ENCODE measurements around the gene UTP4. TPM values are rescaled to one million over a fixed set of nuclear protein-coding genes. Genes with fewer than 3 reads are reported as not detected.

Gene UTP4
- total RNA-seq, 2 experiments from 2014 or later: 40.1 to 40.3 TPM

GRCh38 chr16:69095193-69095592, 37.3 kb upstream of the UTP4 start:
- CTCF ChIA-PET: no interaction called here
- ATAC-seq (ENCODE audit: poor library complexity): no peak

GRCh38 chr16:69100071-69100691, 32.3 kb upstream of the UTP4 start:
- no peaks in the 10 kb centered on the region for H3K9me3 Mint-ChIP-seq
- no peaks in the 10 kb centered on the region for H3K36me3 Mint-ChIP-seq (ENCODE audit: low read depth)
- ATAC-seq (ENCODE audit: poor library complexity) (no peak), DNase-seq (no peak)
- Histone ChIP-seq H3K4me1 (ENCODE audit: insufficient read depth, low read length) (peaks cover 1% of the 10 kb centered on the region), H3K4me3 (ENCODE audit: low read length) (no peak overlapping the region), H3K9me3 (ENCODE audit: control insufficient read depth in 1 of 2, insufficient read depth in 1 of 2, low read length in 2 of 2) (no peaks in the 10 kb centered on the region), H3K27ac (ENCODE audit: low read depth in 1 of 2, low read length in 2 of 2) (no peak overlapping the region), H3K27me3 (ENCODE audit: control insufficient read depth in 1 of 2, insufficient read depth in 2 of 2, low read length in 2 of 2) (peaks cover 7 to 8% of the 10 kb centered on the region in 2 experiments), H3K36me3 (ENCODE audit: insufficient read depth, low read length) (no peaks in the 10 kb centered on the region)
- no peak overlapping the region for H3K4me3 Mint-ChIP-seq
- no peak overlapping the region for H3K27ac Mint-ChIP-seq
- ChIA-PET CTCF (no interaction called here), POLR2A (no interaction called here)
- intact Hi-C loops (cut with DNase I, micrococcal nuclease): no loop called here
- peaks cover 19% of the 10 kb centered on the region for H3K27me3 Mint-ChIP-seq
- H3K4me1 Mint-ChIP-seq (ENCODE audit: low read depth): peaks cover 1% of the 10 kb centered on the region
- TF ChIP-seq CTCF (IDR thresholded peaks at IDR 0.05): no peak

More at GRCh38 chr16:69095193-69095592, 37.3 kb upstream of the UTP4 start:
- H3K4me3 ChIP-seq (ENCODE audit: low read length): no peak overlapping the region
- H3K4me1 ChIP-seq (ENCODE audit: insufficient read depth, low read length): no peaks in the 10 kb centered on the region
- Mint-ChIP-seq H3K4me3 (no peak overlapping the region), H3K9me3 (no peaks in the 10 kb centered on the region), H3K27ac (no peak overlapping the region), H3K4me1 (ENCODE audit: low read depth) (no peaks in the 10 kb centered on the region), H3K27me3 (no peaks in the 10 kb centered on the region), H3K36me3 (ENCODE audit: low read depth) (no peaks in the 10 kb centered on the region)
- H3K9me3 ChIP-seq (ENCODE audit: control insufficient read depth in 1 of 2, insufficient read depth in 1 of 2, low read length in 2 of 2): no peaks in the 10 kb centered on the region
- intact Hi-C loops (cut with DNase I, micrococcal nuclease): no loop called here
- no peak for DNase-seq
- POLR2A ChIA-PET: no interaction called here
- TF ChIP-seq CTCF (IDR thresholded peaks at IDR 0.05): no peak
- no peaks in the 10 kb centered on the region for H3K36me3 ChIP-seq (ENCODE audit: insufficient read depth, low read length)
- no peak overlapping the region for H3K27ac ChIP-seq (ENCODE audit: low read depth in 1 of 2, low read length in 2 of 2)
- no peaks in the 10 kb centered on the region for H3K27me3 ChIP-seq (ENCODE audit: control insufficient read depth in 1 of 2, insufficient read depth in 2 of 2, low read length in 2 of 2)

GRCh38 chr16:69105501-69106361, 26.7 kb upstream of the UTP4 start, which contains the start of gene HAS3:
TSS of gene HAS3 (plus strand) at chr16:69105653. CDS start at chr16:69109396, 3,743 bp downstream.
- ATAC-seq (ENCODE audit: poor library complexity) (peak; percentile 71), DNase-seq (peak in 5 of 14 experiments; percentile 10 to 54 (median 14))
- Histone ChIP-seq H3K9me3 (ENCODE audit: control insufficient read depth in 1 of 2, insufficient read depth in 1 of 2, low read length in 2 of 2) (peaks cover 0 to 9% of the 10 kb centered on the region in 2 experiments), H3K4me3 (ENCODE audit: low read length) (peak within 1 kb of the TSS; percentile 32), H3K27me3 (ENCODE audit: control insufficient read depth in 1 of 2, insufficient read depth in 2 of 2, low read length in 2 of 2) (peaks cover 40 to 43% of the 10 kb centered on the region in 2 experiments), H3K36me3 (ENCODE audit: insufficient read depth, low read length) (peaks cover 8% of the 10 kb centered on the region), H3K4me1 (ENCODE audit: insufficient read depth, low read length) (peaks cover 28% of the 10 kb centered on the region), H3K27ac (ENCODE audit: low read depth in 1 of 2, low read length in 2 of 2) (no peak within 1 kb of the TSS)
- Mint-ChIP-seq H3K27me3 (peaks cover 54% of the 10 kb centered on the region), H3K9me3 (no peaks in the 10 kb centered on the region), H3K36me3 (ENCODE audit: low read depth) (peaks cover 22% of the 10 kb centered on the region), H3K4me1 (ENCODE audit: low read depth) (peaks cover 22% of the 10 kb centered on the region), H3K4me3 (peak within 1 kb of the TSS; percentile 95), H3K27ac (no peak within 1 kb of the TSS)
- intact Hi-C loops (cut with DNase I, micrococcal nuclease): no loop called here
- TF ChIP-seq CTCF (IDR thresholded peaks at IDR 0.05): no peak
- POLR2A ChIA-PET: interaction anchor here (1.4 kb wide), 1 partner anchor 15 kb away, joined by 3 read pairs; no protein-coding TSS in a partner anchor
- CTCF ChIA-PET: no interaction called here

All from CD4-positive, alpha-beta T cell (primary cell).